ENCODE results near the gene MPP2.

The MPP2 gene

DNA sequence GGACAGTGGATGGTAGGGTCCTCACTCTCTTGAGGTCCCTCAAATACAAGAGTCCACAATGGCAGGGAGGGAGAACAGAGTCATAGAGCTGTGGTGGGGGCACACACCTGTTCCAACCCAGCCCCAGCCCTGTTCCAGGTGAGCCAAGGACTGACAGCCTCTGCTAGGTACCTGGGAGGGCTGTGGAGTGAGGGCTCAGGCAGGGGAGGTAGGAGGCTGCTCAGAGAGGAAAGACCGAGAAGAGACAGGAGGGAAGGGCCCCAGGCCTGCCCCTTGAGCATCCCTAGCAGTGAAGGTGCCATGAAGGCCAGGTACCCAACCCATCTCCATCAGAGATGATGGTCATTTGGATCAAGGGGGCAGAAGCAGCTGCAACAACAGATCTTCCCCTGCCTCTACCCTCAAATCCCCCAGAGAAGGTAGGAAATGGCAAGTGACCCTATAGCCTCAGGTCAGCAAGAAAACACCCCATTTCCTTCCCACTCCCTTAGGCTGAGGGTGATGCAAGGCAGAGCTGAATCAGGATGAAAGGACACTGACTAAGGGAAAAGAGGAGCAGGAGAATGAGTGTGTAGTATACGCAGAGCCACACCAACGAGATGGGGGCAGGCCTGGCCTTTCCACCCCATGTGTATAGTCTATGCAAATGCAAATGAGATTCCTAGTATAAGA is 31.7 kb downstream of the MPP2 start:
- ChIA-PET CTCF (interaction anchor here (0.5 to 3.7 kb wide), 3 partner anchors 30 to 203 kb away, joined by 3 to 55 read pairs (median 5); no protein-coding TSS in a partner anchor), POLR2A (no interaction called here)
- no peak for TF ChIP-seq OSR2 (tag by site-specific recombination; IDR thresholded peaks at IDR 0.05)
- no peak for TF ChIP-seq KLF16 (tag by site-specific recombination; IDR thresholded peaks at IDR 0.05)
- no peak for TF ChIP-seq ZBTB17 (tag by site-specific recombination; IDR thresholded peaks at IDR 0.05)
- no peak for TF ChIP-seq ZNF785 (tag by site-specific recombination; IDR thresholded peaks at IDR 0.05)
- no peak for TF ChIP-seq ATF2 (tag by site-specific recombination; IDR thresholded peaks at IDR 0.05; ENCODE audit: low read depth)
- TF ChIP-seq ZNF660 (tag by site-specific recombination; IDR thresholded peaks at IDR 0.05), result no peak
- TF ChIP-seq ZFHX2 (tag by site-specific recombination; conservative IDR thresholded peaks at IDR 0.05), result no peak
- no peak for TF ChIP-seq ZNF302 (tag by site-specific recombination; IDR thresholded peaks at IDR 0.05; ENCODE audit: low read depth)
- TF ChIP-seq ZNF23 (tag by site-specific recombination; IDR thresholded peaks at IDR 0.05; ENCODE audit: borderline replicate concordance), result no peak
- no peak for TF ChIP-seq MZF1 (tag by site-specific recombination; IDR thresholded peaks at IDR 0.05; ENCODE audit: borderline replicate concordance)
- TF ChIP-seq, protein P1, sequence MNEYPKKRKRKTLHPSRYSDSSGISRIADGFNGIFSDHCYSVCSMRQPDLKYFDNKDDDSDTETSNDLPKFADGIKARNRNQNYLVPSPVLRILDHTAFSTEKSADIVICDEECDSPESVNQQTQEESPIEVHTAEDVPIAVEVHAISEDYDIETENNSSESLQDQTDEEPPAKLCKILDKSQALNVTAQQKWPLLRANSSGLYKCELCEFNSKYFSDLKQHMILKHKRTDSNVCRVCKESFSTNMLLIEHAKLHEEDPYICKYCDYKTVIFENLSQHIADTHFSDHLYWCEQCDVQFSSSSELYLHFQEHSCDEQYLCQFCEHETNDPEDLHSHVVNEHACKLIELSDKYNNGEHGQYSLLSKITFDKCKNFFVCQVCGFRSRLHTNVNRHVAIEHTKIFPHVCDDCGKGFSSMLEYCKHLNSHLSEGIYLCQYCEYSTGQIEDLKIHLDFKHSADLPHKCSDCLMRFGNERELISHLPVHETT (tag by site-specific recombination; IDR thresholded peaks at IDR 0.05), result no peak
- no peak for TF ChIP-seq ZNF223 (tag by site-specific recombination; IDR thresholded peaks at IDR 0.05)
- TF ChIP-seq SCRT1 (tag by site-specific recombination; IDR thresholded peaks at IDR 0.05; ENCODE audit: borderline replicate concordance), result no peak
- no peak for TF ChIP-seq REST (tag by site-specific recombination; IDR thresholded peaks at IDR 0.05)
- no peak for TF ChIP-seq ZNF561 (tag by site-specific recombination; IDR thresholded peaks at IDR 0.05; ENCODE audit: borderline replicate concordance)
- TF ChIP-seq HOXA7 (CRISPR knock-in tag; IDR thresholded peaks at IDR 0.05; ENCODE audit: borderline replicate concordance), result no peak
- no peak for TF ChIP-seq ZNF221 (tag by site-specific recombination; IDR thresholded peaks at IDR 0.05; ENCODE audit: borderline replicate concordance)
- no peak for TF ChIP-seq ZNF416 (tag by site-specific recombination; IDR thresholded peaks at IDR 0.05)
- TF ChIP-seq ZSCAN16 (tag by site-specific recombination; IDR thresholded peaks at IDR 0.05), result no peak
- no peaks in the 10 kb centered on the region for H3K9me3 ChIP-seq (ENCODE audit: control insufficient read depth, insufficient read depth, low read depth, low read length)
- no peak overlapping the region for H3K27ac ChIP-seq (ENCODE audit: extremely low read depth, low read depth, low read length)
- H3K4me1 ChIP-seq (ENCODE audit: control insufficient read depth, insufficient read depth, low read length), result no peaks in the 10 kb centered on the region; the same call in 1 of the 2 replicates
- no peak overlapping the region for H3K4me3 ChIP-seq (ENCODE audit: low read depth, low read length)
- H3K36me3 ChIP-seq (ENCODE audit: control insufficient read depth in 2 of 2, insufficient read depth in 1 of 2, low read length in 2 of 2), result peaks cover 3 to 27% of the 10 kb centered on the region in 2 experiments; a peak in 2 of 3 replicates

- Histone ChIP-seq H3K36me3 (ENCODE audit: control insufficient read depth in 2 of 2, insufficient read depth in 1 of 2, low read length in 2 of 2) (peaks cover 0 to 18% of the 10 kb centered on the region in 2 experiments; a peak in 2 of 3 replicates), H3K4me1 (ENCODE audit: control insufficient read depth, insufficient read depth, low read length) (no peaks in the 10 kb centered on the region; the same call in 1 of the 2 replicates), H3K4me3 (ENCODE audit: low read depth, low read length) (no peak overlapping the region), H3K9me3 (ENCODE audit: control insufficient read depth, insufficient read depth, low read depth, low read length) (no peaks in the 10 kb centered on the region), H3K27ac (ENCODE audit: extremely low read depth, low read depth, low read length) (no peak overlapping the region)
- ChIA-PET POLR2A (no interaction called here), CTCF (interaction anchor here (0.6 to 1.8 kb wide), 5 partner anchors 28 to 168 kb away, joined by 3 to 5 read pairs (median 4); no protein-coding TSS in a partner anchor)
- TF ChIP-seq PRDM10 (tag by site-specific recombination; IDR thresholded peaks at IDR 0.05), result no peak
- TF ChIP-seq ZNF596 (tag by site-specific recombination; IDR thresholded peaks at IDR 0.05), result no peak
- no peak for TF ChIP-seq ZNF521 (tag by site-specific recombination; IDR thresholded peaks at IDR 0.05)
- no peak for TF ChIP-seq TRIM28 (IDR thresholded peaks at IDR 0.05; ENCODE audit: borderline replicate concordance, low read length)
Observed at GRCh38 chr17:43874293-43874692, 33.0 kb downstream of the MPP2 start.
